Neural progenitor cell (in vitro differentiated cells): ENCODE measurements around the gene PTPRG.

Experiments used
- CTCF ChIP-seq: fragments of 200-600 bp; sonication (generic); IDR thresholded peaks from 2 replicates; pipeline ENCODE4 v1.5.1; 2017; ENCODE audit warnings: antibody characterized with exemption, mild to moderate bottlenecking
- EZH2 ChIP-seq: fragments of 200-600 bp; sonication (generic); IDR thresholded peaks from 2 replicates; pipeline ENCODE4 v1.6.1; 2017; ENCODE audit warnings: antibody characterized with exemption, mild to moderate bottlenecking, moderate library complexity

GRCh38 chr3:61901496-61901895 lies 340.1 kb downstream of the PTPRG start:
- no peak for TF ChIP-seq CTCF
- no peak for TF ChIP-seq EZH2
